GM12878 (cell line): ENCODE results near the gene SLC22A12. TPM values are rescaled to one million over a fixed set of nuclear protein-coding genes. Genes with fewer than 3 reads are reported as not detected.
"Not testable (repeated sequence)": the region's sequence is repeated elsewhere in the genome, so short reads cannot be mapped to it uniquely, and the experiment has no call there.

ENCODE experiments used
- ATAC-seq: fragments of 200-7000 bp; cut with Tn5 transposase; 3 replicates; pipeline ENCODE4 v1.9.1; 2020; ENCODE audit warnings: mild to moderate bottlenecking, moderate library complexity
- BruUV-seq: library from RNA; stranded (reverse); fragments of 400-500 nt; replicated peaks from 2 replicates; lab custom pipeline; 2021; lab: Mats Ljungman, UMichigan
- CTCF ChIA-PET: fragments of 300-600 bp; sonication (Branson Sonifier 250); formaldehyde crosslinking; extraction: SDS; loops from one replicate; lab custom pipeline; 2021; ENCODE audit warnings: inconsistent platforms; lab: Yijun Ruan, JAX
- POLR2A ChIA-PET: fragments of 350-600 bp; formaldehyde crosslinking; extraction: SDS; loops from one replicate; lab custom pipeline; 2021; ENCODE audit warnings: inconsistent platforms; lab: Charles Lee
- RAD21 ChIA-PET: fragments of 300-600 bp; sonication (Branson Sonifier 250); formaldehyde crosslinking; loops from one replicate; lab custom pipeline; 2023; ENCODE audit warnings: antibody characterized with exemption; ENCODE audit not compliant: unreplicated experiment; lab: Charles Lee
- SMC1A ChIA-PET: fragments of 300-600 bp; sonication (Branson Sonifier 250); formaldehyde crosslinking; loops from one replicate; lab custom pipeline; 2023; ENCODE audit not compliant: unreplicated experiment, uncharacterized antibody; lab: Charles Lee
- DNase-seq: peaks from one replicate; pipeline ENCODE4 v3.0.0-alpha.2; 2011; ENCODE audit warnings: low read depth, low spot score
- FAIRE-seq: peaks from 3 replicates; lab custom pipeline; 2011; peaks lifted over from hg19 to GRCh38; lab: Jason Lieb, UNC
- H2AFZ ChIP-seq: 2 replicates; pipeline ENCODE4 v1.6.0; 2011; ENCODE audit warnings: low read depth, low read length, control low read depth; ENCODE audit not compliant: control insufficient read depth
- H3K27ac ChIP-seq: 2 replicates; pipeline ENCODE4 v1.5.1; 2011; ENCODE audit warnings: control low read depth; ENCODE audit not compliant: control insufficient read depth, insufficient read depth
- H3K27me3 ChIP-seq, 2 experiments: replicated peaks in 1 of 2; 2 replicates each; pipeline versions ENCODE4 v1.6.0 to v1.6.1; 2011; ENCODE audit warnings: low read length in 1 of 2; ENCODE audit not compliant: control insufficient read depth in 2 of 2, insufficient read depth in 2 of 2
- H3K36me3 ChIP-seq, 2 experiments: 2 replicates each; pipeline ENCODE4 v1.5.1; 2011; ENCODE audit warnings: low read length in 1 of 2; ENCODE audit not compliant: control insufficient read depth in 2 of 2, insufficient read depth in 2 of 2
- H3K4me1 ChIP-seq: 2 replicates; pipeline ENCODE4 v1.6.1; 2011; ENCODE audit warnings: mild to moderate bottlenecking, low read length, moderate library complexity, mixed read lengths; ENCODE audit not compliant: control insufficient read depth, insufficient read depth
- H3K4me2 ChIP-seq: 2 replicates; pipeline ENCODE4 v1.6.0; 2011; ENCODE audit warnings: control low read depth; ENCODE audit not compliant: control insufficient read depth, insufficient read depth
- H3K4me3 ChIP-seq: fragments of 200-600 bp; sonication (generic); 2 replicates; pipeline ENCODE4 v1.5.1; 2016
- H3K79me2 ChIP-seq: 2 replicates; pipeline ENCODE4 v1.6.0; 2011; ENCODE audit warnings: low read length; ENCODE audit not compliant: control insufficient read depth, insufficient read depth
- H3K9ac ChIP-seq: 2 replicates; pipeline ENCODE4 v1.8.0; 2011; ENCODE audit warnings: low read length, control low read depth, mixed read lengths; ENCODE audit not compliant: control insufficient read depth, insufficient read depth
- H3K9me3 ChIP-seq: replicated peaks from 3 replicates; pipeline ENCODE4 v1.5.1; 2011; ENCODE audit warnings: mild to moderate bottlenecking, low read length; ENCODE audit not compliant: control insufficient read depth, insufficient read depth
- H4K20me1 ChIP-seq: 2 replicates; pipeline ENCODE4 v1.6.0; 2011; ENCODE audit not compliant: control insufficient read depth, insufficient read depth
- ZNF687 ChIP-seq: fragments of 450-650 bp; IDR thresholded peaks from 2 replicates; pipeline ENCODE4 v1.6.1; 2017; ENCODE audit warnings: mild to moderate bottlenecking, moderate library complexity
- WGBS: methylation state at CpG from one replicate; pipeline ENCODE4 v1.1.6; 2016; ENCODE audit warnings: low lambda C conversion rate; ENCODE audit not compliant: insufficient replicate concordance, insufficient coverage; ENCODE audit errors: missing lambda C conversion rate; 5-methylcytosine and 5-hydroxymethylcytosine counted together
- in situ Hi-C: fragments of 300-500 bp; cut with MboI; formaldehyde crosslinking; loops from 9 replicates; pipeline ENCODE4 v1.14.3; 2018; ENCODE audit warnings: mixed read lengths
- intact Hi-C: fragments of 100-400 bp; cut with micrococcal nuclease; formaldehyde crosslinking; loops from one replicate; pipeline ENCODE4 v1.14.2; 2022; ENCODE audit not compliant: unreplicated experiment
- polyA plus RNA-seq, 11 experiments: library from polyadenylated mRNA; depleted of rRNA in 4 of 11; unstranded in 6 of 11; stranded (reverse) in 5 of 11; fragments of >200 nt; fragmentation: Nextera tagmentation in 4 of 11; fragmentation: Illumina TruSeq in 1 of 11; extraction: Ambion mirVana in 4 of 11; extraction: Trizol in 1 of 11; gene quantifications; 1 replicate in 1 of 11; 2 replicates in 10 of 11; pipeline versions ENCODE4 v1.2.1 to v1.2.3, GENCODE V29; 2011 to 2016; ENCODE audit warnings: inconsistent platforms in 2 of 11, missing spikeins in 2 of 11, low read depth in 1 of 11
- total RNA-seq, 4 experiments: library from RNA; depleted of rRNA in 3 of 4; stranded (reverse); fragments of >200 nt in 3 of 4; fragmentation: Illumina TruSeq in 1 of 4; extraction: Trizol in 1 of 4; gene quantifications; 2 replicates each; pipeline versions ENCODE4 v1.2.1 to v1.2.3, GENCODE V29; 2013 to 2021
- TF ChIP-seq, protein P1 (sequence below): fragments of 450-650 bp; IDR thresholded peaks from 2 replicates; pipeline ENCODE4 v1.6.1; 2018; ENCODE audit warnings: borderline replicate concordance, mild to moderate bottlenecking; ENCODE audit not compliant: partially characterized antibody

Gene SLC22A12
- total and polyA plus RNA-seq, 10 of the 15 experiments (the other 5 are each of a cell fraction or from before 2014, with no cell fraction given): not detected

DNA sequence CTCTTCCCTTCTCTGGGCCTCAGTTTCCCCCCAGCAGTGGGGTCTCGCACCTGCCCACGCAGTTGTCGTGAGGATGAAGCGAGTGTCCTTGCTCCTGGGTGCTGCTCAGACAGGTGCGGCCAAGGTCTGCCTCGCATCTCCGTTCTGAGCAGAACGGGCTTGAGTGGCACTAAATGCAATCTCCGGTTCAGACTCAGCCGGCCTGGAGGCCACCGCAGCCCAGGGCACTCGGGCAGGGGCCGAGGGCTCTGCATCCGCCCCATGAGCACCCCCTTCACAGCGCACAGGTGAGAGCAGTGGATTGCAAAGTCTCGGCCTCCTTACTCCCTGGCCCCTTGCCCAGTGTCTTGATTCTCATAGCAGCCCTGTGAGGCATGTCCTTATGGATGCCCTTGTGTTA, 30.1 kb upstream of the SLC22A12 start (continued):
- TF ChIP-seq, protein P1, sequence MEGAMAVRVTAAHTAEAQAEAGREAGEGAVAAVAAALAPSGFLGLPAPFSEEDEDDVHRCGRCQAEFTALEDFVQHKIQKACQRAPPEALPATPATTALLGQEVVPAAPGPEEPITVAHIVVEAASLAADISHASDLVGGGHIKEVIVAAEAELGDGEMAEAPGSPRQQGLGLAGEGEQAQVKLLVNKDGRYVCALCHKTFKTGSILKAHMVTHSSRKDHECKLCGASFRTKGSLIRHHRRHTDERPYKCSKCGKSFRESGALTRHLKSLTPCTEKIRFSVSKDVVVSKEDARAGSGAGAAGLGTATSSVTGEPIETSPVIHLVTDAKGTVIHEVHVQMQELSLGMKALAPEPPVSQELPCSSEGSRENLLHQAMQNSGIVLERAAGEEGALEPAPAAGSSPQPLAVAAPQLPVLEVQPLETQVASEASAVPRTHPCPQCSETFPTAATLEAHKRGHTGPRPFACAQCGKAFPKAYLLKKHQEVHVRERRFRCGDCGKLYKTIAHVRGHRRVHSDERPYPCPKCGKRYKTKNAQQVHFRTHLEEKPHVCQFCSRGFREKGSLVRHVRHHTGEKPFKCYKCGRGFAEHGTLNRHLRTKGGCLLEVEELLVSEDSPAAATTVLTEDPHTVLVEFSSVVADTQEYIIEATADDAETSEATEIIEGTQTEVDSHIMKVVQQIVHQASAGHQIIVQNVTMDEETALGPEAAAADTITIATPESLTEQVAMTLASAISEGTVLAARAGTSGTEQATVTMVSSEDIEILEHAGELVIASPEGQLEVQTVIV: no peak
- no peak for TF ChIP-seq ZNF687

DNA sequence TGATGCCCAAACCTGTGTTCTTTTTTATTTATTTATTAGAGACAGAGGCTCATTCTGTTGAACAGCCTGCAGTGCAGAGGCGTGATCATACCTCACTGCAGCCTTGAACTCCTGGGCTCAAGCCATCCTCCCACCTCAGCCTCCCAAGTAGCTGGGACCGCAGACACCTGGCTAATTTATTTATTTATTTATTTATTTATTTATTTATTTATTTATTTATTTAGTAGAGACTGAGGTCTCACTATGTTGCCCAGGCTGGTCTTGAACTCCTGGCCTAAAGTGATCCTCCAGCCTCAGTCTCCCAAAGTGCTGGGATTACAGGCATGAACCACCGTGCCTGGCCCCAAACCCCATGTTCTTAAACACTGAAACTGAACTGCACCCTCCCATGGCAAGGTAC, 29.6 kb upstream of the SLC22A12 start:
- H4K20me1 ChIP-seq, H3K4me1 ChIP-seq, H3K9me3 ChIP-seq, H3K4me2 ChIP-seq, POLR2A ChIA-PET, H3K27ac ChIP-seq, FAIRE-seq, RAD21 ChIA-PET, intact Hi-C loops, H3K9ac ChIP-seq, ATAC-seq, H3K27me3 ChIP-seq, DNase-seq, BruUV-seq, H3K36me3 ChIP-seq, CTCF ChIA-PET, in situ Hi-C loops, H2AFZ ChIP-seq, H3K79me2 ChIP-seq, H3K4me3 ChIP-seq, SMC1A ChIA-PET: not testable (repeated sequence)
- 14% methylated on average over 3 of the region's 3 CpGs for WGBS
